Measurements from ENCODE around the gene PROCA1. TPM values are rescaled to one million over a fixed set of nuclear protein-coding genes. Genes with fewer than 3 reads are reported as not detected.

PROCA1 gene, protein sequence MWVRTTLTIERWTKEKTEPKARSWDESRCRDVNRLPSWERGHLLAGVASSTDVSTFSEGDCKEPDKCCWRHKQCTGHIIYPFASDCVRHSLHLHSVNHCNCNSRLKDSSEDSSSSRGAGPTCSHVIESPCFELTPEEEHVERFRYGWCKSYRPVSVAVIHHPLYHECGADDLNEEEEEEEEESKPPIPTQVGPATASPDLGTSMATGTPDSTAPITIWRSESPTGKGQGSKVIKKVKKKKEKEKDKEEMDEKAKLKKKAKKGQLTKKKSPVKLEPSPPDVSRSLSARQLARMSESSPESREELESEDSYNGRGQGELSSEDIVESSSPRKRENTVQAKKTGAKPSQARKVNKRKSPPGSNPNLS
- total RNA-seq = 0.18 and 2.3 TPM in 2 replicates

DNA sequence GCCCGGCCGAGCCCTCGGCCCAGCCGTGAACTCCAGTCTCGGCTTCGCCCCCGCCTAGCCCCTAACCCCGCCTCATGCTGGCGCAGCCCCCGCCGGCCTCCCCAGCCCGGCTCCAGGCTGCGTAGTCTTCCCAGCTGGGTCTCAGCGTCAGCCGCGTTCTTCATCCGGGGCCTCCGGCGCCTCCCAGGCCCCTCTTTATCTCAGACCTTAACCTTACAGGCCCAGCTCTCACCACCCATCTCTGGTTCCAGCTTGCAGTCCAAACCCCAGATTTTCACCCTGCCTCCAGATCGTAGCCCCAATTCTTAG is at the start of gene PROCA1:
PROCA1 (minus strand) TSS at position 166 of the 309 bp plus-strand sequence. CDS start 228 bp downstream, outside the sequence.

DNA sequence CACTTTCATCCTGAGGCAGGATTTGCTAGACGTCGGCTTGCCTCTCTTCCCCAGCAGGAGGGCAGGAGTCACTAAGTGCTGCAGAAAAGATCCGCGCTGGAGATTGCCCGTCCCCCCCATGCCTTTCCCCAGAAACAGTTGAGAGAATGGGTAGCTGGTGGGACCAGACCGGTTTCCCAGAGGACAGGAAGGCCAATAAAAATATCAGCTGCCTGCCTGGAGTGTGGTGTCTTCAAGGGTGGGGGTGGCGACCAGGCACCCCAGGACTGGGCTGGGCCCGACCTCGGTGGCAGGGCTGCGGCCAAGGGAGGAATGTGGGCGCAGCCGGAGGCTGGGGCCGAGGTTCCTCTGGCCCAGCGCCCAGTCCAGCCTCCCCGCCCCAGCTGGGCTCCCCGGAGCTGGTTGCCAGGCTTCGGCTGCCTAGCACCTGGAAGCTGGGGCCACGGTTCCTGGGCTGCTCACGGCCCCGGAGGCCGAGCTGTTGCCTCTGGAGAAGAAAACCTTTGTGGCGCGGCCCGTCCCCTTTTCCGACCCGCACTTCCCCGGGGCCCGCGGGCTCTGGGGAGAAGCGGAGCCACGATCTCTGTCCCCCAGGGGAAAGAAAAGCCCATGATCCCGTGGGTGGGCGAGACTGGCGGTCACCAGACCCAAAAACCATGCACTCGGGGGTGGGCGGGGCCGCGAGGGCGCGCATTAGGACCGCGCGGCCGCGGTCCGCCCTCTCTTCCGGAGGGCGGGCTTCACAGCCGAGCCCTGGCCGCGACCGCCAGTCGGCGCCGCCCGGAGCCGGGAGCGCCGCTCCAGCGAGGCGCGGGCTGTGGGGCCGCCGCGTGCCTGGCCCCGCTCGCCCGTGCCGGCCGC is 31.8 kb upstream of the PROCA1 start, which contains the start of gene TRAF4:
TRAF4 (plus strand) TSS at position 769 of the 861 bp plus-strand sequence. CDS start 102 bp downstream, outside the sequence.

DNA sequence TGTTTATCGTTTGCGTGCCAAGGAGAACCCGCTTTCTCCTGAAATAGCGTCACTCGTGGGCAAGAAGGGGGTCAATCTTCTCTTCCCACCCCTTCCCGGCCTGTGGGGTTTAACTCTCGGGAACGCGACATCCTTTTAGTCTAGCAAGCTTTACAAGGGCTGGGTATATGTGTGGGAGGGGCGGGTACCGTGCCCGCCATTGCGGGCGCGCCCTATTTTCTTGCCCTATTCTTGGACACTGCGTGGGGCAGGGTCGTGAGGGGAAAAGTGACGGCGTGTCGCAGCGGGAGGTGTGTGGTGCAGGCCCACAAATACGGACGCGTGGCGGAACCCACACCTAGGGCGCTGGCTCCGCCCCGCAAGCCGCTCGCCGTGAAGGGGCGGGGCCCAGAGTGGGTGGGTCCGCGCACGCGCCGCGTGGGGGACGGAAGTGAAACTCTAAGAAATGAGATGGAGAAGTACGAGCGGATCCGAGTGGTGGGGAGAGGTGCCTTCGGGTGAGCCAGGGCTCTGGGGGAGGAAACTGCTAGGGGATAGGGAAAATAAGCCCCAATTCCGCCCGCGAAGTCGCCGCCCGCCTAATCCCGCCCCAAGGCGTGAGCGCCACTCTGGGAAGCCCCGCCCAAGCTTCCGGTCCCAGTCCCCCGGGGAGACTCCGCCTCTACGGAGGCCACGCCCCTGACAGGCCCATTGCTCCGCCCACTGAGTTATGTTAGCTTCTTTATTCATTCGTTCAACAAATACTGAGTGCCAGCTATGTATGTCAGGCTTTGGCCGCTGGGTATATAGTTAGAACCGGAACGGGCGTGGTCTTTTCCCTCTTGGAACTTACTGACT is 16.9 kb upstream of the PROCA1 start, which contains the start of gene NEK8:
NEK8 (plus strand) TSS at position 425 of the 837 bp plus-strand sequence; CDS start at position 451, 26 bp downstream.

DNA sequence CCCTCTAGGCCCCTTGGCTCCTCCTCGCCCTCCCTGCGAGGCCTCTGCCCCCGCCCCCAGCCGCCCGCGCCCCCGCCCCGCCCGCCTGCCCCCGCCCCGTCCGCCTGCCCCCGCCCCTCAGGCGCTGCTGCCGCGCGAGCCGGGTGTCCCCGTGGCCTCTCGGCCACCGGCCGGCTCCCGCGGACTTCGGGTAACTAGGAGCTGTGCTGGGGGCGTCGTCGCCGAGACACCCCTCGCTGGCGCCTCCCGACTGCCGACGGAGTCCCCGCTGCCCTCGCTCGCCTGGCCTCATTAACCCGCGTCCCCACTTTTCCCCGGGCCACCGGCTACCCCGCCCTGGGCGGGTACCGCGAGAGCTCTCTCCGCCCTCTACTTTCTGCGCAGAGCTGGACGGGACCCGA is 14.5 kb upstream of the PROCA1 start, which contains the start of gene TLCD1:
TLCD1 (minus strand) TSS at position 8 of the 401 bp plus-strand sequence. CDS start 136 bp downstream, outside the sequence.

DNA sequence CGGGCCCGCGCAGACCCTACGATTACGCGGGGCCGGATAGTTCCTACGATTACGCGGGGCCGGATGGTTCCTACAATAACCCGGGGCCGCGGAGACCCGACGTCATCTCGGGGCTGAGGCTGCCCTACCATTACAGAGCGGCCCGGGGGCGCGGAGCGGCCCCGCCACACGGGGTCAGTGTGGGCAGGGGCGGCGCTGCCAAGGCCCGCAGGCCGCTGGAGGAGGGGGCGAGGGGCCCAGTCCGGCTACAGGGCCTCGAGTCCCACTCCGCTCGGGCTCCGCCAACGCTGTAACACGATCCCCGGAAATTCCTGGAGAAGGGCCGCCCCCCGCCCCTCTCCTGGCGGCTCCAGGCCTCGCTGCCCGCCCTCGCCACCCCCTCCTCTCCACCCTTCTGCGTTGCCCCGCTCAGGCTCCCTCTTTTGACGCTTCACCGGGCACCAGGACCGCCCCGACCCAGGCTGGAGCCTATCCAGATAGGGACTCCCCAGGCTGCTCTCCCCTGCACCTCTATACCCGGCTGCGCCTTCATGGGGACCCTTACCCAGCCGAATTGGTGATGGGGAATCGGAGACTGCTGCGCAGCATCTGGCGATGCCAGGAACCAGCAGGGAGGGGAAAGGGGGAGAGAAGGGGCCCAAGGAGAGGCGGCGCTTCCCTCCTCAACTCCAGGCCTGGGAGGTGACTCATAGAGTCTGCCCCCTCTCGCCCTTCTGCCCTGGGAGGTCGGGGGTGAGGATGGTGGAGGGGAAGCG is 6.1 kb upstream of the PROCA1 start, which contains the start of gene RAB34:
RAB34 (minus strand) TSS at position 291 of the 755 bp plus-strand sequence. CDS start 602 bp downstream, outside the sequence.

DNA sequence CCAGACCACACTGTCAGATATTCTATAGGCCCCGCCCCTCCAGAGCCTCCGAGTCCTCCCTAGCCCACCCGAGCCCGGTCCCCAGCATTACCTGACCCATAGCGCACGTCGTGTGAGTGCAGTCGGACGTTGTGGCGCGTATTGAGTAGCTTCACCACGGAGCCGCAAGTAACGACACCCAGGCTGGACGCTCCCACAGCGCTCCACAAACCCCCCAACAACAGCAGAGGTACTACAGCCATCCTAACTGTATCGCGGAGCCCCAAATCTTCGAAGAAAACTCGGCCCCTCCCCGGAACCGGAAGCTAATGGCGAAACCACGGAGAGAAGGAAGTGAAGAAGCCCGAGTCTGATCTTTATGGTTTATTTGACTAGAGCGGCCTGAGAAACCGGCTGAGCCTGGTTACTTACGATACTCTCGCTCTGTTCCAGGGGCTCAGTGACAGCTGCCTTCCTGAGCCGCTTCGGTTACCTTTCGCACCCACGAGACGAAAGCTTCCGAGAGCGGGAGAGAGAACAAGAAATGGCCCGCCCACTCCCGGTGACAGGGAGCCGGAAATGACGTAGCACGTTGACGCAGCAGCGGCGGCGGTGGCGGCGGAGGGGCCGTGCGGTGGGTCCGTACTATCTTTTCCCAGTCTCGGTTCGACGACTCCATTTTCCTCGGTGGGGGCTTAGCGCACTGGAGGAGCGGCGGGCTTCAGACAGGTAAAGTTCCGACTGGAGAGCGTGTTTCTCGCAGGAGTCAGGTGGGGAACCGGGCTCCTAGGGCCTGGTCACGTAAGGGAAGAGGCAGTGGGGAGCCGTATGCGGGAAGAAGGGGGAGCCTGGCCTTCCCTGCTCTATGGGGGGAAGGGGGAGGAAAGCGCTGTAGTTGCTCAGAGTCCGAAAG is 49.8 kb downstream of the PROCA1 start, which contains the start of the genes SDF2 and SUPT6H:
SDF2 (minus strand) TSS at position 272 of the 892 bp plus-strand sequence; CDS start at position 242, 30 bp downstream.
SUPT6H (plus strand) TSS at position 571 of the 892 bp plus-strand sequence. CDS start 11,197 bp downstream, outside the sequence.

Other genes starting within 250 kb of the PROCA1 start
- not detected in 2 replicates for gene SLC13A2, start 238.2 kb downstream of the PROCA1 start, total RNA-seq
- not detected in 2 replicates for gene FOXN1, start 205.5 kb downstream of the PROCA1 start, total RNA-seq
- 31.1 and 37.2 TPM in 2 replicates for gene UNC119, start 159.3 kb downstream of the PROCA1 start, total RNA-seq
- gene PIGS, start 140.4 kb downstream of the PROCA1 start, total RNA-seq = 57.8 and 64.9 TPM in 2 replicates
- gene ALDOC, start 135.0 kb downstream of the PROCA1 start, total RNA-seq = 102 and 110 TPM in 2 replicates
- 43.2 and 48.1 TPM in 2 replicates for gene SPAG5, start 112.9 kb downstream of the PROCA1 start, total RNA-seq
- gene RSKR, start 97.7 kb downstream of the PROCA1 start, total RNA-seq = 0.35 and 0.58 TPM in 2 replicates
- 88.2 and 114 TPM in 2 replicates for gene BLTP2, start 66.7 kb downstream of the PROCA1 start, total RNA-seq
- 49.6 and 55.3 TPM in 2 replicates for gene SDF2, start 50.0 kb downstream of the PROCA1 start, total RNA-seq
- 19.6 and 24.1 TPM in 2 replicates for gene SUPT6H, start 49.7 kb downstream of the PROCA1 start, total RNA-seq
- 403 and 461 TPM in 2 replicates for gene RAB34, start 6.0 kb upstream of the PROCA1 start, total RNA-seq
- 511 and 592 TPM in 2 replicates for gene RPL23A, start 8.1 kb upstream of the PROCA1 start, total RNA-seq
- 10.4 and 10.8 TPM in 2 replicates for gene TLCD1, start 14.3 kb upstream of the PROCA1 start, total RNA-seq
- gene NEK8, start 16.9 kb upstream of the PROCA1 start, total RNA-seq = 2.1 and 34.3 TPM in 2 replicates
- 28.2 and 38.3 TPM in 2 replicates for gene TRAF4, start 32.1 kb upstream of the PROCA1 start, total RNA-seq
- gene FAM222B, start 130.9 kb upstream of the PROCA1 start, total RNA-seq = 4.8 and 6.6 TPM in 2 replicates
- 56.0 and 102 TPM in 2 replicates for gene ERAL1, start 143.1 kb upstream of the PROCA1 start, total RNA-seq
- gene FLOT2, start 185.8 kb upstream of the PROCA1 start, total RNA-seq = 60.4 and 66.9 TPM in 2 replicates
- gene DHRS13, start 191.2 kb upstream of the PROCA1 start, total RNA-seq = 2.6 and 3.7 TPM in 2 replicates
- 14.0 and 17.0 TPM in 2 replicates for gene PHF12, start 239.6 kb upstream of the PROCA1 start, total RNA-seq

Data from myometrial cell (primary cell).